ENCODE data around the gene QSOX2.

QSOX2 gene

DNA sequence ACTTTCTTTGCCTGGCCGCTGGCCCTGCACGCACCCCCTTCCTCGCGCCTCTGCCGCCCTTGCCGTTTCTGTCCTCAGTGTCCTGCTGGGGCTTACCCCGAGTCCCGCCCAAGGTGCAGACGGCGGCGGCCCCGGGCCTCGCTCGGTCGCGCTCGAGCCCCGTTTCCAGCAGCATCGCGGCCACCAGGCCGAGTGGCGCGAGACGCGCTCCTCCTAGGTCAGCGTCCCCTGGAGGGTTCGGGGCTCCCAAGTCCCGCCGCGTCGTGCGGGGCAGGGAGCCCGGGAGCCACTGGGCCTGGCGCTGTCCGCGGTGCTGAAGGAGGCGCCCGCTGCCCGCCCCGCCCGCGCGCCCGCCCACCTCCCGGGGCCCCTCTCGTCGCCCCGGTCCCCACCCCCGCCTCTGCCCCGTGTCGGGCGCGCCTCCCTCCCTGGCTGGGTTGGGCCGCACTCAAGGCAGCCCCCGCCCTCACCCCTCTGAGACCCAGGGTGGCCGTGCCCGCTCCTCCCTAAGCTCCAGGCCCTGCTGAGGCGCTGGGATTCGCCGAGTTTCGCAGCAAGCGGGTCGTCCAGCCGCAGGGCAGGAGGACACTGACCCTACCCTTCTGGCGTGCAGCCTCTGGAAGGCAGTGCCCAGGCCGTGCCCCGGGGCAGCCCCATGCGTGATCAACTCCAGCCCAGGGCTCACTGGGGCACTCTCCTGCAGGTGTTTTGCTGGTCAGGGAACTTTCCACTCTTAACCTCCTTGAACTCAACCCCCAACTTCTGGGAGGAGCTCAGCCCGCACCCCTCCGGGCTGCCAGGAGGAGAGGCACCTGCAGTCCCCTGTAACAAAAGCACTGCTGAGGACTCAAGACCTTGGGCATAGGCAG, 40.5 kb downstream of the QSOX2 start, which contains the start of gene LHX3:
Gene LHX3 (minus strand): TSS at position 291 of the 869 bp plus-strand sequence. CDS start 116 bp downstream, at position 175.
- peak in 1 of 56 donors; percentile 29 for DNase-seq

DNA sequence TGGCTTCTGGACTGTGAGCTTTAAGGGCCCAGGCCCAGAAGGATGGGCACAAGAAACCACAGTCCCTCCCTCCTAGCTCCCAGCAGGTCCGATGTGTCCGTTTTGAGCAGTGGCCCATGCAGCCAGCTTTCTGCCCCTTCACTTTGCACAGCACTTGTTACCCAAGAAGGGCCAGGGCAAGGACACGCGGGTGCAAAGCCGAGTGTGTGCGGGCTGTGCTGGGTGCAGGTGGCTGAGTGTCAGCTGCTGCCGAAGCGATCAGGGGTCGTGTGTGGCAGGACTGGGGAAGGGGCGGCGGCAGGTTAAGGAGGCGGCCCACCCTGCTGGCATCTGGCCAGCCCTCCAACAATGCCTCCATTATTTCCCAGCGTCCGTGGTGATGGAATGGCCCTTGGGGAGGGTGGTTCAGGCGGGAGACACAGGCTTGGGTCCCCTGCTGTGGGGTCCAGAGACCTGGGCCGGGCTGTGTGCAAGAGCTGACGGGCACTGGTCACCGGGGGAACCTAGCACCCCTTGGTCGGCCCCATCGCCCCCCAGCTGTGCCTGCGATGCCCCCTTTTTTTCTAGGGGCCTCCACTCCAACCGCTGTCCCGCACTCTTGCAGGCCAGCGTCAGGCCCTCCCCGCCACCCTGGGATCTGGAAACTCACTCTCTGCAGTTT, 41.3 kb downstream of the QSOX2 start:
- DNase-seq: no peak

DNA sequence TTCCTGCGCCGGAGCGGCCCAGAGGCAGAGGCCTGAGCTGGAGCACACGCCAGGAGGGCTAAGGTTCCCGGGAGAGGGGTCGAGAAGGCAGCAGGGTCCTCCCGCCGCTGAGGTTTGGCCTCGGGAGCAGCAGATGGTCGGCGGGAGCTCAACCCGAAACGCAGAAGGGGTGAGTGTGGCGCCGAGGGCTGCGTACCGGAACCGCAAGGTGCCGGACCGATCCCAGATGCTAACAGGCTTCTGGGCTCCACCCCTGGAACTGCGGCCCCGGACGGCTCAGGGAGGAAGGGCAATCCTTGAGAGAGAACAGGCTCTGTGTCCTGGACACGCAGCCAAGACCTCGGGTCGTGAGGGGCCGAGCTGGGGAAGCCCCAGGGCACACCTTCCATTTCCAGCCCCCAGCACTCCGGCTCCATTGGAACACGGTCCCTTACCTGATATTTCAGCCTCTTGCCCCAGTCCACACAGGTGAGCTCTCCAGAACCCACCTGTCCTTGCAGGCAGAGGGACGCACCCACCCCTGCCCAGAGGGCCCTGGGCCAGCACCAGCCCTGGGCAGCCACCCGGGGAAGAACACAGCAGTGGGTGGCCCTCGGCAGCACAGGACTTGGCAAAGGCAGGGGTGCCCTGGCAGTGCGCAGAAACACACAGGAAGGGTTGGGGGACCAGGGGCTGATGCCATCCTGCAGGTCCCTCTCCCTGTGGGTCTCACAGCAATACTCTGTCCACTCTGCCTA, 42.0 kb downstream of the QSOX2 start:
- DNase-seq: no peak

DNA sequence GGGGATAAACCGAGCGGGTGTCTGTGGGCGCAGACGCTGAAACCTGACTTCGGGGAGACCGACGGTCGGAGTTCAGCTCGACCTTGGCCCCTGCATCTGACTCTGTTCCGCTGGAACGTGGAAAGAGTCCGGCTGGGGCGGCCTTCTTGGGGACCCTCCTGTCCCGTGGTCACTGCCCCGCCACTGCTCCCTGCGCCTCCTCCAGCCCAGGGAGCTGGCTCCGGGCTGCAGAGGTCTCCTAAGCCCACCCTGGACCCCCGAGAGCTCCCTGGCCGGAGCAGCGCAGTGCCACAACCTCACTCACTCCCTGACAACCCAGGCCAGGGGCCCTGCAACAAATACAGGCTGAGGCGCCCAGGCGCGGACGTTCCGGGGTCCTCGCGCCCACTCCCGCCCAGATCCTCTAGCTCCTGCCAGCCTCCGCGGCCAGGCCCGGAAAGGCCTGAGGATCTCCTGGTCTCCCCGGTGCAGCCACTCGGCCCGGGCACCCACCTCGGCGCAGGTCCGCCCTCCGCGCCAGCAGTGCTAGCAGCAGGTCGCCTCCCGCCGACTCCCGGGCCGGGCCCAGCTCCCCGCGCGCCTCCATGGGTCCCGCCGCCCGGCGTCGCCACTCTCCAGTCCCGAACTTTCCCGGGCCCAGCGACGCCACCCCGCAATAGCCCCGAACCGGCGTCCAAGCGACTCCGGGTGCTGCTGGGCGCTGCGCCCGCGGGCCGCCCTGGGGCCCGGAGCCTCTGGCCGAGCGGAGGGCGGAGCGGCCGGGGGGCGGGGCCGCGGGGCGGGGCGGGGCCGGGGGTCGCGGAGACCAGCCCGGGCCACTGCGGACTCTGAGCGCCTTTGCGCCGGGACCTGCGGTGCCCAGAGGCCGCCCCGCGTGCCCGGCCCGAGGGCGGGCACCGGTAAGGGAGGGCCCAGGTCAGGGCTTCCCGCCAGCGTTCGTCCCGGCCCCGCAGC, 42.9 kb downstream of the QSOX2 start:
- no peak for DNase-seq

DNA sequence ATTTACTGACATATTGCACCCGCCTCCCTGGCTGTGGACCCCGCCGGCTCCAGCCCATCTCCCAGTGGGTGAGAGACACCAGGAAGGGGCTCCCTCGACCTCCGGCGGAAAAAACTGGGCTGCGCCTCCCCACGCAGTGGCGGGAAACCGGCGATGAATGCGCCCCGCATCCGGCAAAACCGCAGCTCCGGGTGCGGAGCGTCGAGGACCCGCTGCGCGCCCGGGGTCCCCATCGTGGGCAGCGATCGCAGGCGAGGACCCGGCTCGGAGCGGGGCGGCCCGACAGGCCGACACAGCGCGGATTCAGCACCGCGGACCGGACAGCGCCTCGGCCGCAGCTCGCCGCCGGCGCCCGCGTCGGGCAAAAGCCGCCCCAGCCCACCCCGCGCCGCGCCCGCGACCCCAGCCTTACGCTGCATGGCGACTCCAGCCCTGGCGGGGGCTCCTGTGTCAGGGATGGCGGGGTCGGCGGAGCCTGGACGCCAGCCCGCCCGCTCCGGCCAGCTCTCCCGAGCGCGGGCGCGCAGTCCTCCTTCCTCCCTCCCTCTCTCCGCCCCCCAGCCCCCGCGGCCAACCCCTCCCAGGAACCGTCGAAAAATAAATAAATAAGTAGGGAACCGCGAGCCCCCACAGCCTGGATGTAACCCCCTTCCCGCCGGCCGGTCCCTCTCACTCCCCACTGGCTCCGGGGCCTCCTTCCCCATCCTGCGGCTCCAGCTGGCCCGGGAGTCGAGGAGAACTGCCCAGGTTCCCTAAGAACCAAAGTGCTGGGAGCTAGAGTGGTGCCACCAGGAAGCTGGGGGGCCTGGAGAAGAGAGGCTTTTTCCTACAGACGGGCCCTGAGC, 43.8 kb downstream of the QSOX2 start:
- DNase-seq: no peak

DNA sequence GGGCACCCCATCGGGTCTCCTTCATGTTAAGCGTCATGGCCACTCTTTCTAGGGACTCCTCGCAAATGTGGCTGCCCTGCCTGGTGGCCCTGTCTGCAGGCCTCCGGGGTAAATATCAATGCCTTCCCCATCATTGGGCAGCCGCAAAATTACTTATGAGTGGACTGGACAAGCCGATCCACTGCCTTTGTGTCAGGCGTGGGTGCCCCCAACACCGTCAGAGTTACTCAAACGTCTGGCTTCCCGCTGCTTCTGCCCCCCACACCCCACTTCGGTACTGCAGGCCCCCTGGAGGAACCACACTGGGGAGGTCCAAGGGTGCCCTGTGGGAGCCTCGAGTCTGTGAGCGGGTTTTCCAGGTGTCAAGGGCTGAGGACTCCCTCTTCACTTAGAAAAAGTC, 44.4 kb downstream of the QSOX2 start:
- no peak for DNase-seq

DNA sequence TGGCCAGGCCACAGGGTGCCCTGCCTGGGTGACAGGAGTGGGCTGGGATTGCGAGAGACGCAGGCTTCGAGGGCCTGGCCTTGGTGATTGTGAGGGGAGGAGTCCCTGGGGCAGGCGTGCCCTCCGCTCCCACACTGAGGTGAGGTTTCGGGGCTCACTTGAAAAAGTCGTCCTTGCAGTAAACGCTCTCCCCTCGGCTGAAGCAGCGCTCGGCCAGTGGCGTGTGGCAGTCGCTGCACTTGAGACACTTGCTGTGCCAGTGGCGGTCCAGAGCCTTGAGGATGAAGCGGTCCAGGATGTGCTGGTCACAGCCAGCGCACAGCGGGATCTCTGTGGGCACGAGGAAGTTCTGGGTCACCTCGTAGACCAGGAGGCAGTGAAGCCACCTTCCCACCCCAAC, 45.2 kb downstream of the QSOX2 start:
- DNase-seq: no peak

DNA sequence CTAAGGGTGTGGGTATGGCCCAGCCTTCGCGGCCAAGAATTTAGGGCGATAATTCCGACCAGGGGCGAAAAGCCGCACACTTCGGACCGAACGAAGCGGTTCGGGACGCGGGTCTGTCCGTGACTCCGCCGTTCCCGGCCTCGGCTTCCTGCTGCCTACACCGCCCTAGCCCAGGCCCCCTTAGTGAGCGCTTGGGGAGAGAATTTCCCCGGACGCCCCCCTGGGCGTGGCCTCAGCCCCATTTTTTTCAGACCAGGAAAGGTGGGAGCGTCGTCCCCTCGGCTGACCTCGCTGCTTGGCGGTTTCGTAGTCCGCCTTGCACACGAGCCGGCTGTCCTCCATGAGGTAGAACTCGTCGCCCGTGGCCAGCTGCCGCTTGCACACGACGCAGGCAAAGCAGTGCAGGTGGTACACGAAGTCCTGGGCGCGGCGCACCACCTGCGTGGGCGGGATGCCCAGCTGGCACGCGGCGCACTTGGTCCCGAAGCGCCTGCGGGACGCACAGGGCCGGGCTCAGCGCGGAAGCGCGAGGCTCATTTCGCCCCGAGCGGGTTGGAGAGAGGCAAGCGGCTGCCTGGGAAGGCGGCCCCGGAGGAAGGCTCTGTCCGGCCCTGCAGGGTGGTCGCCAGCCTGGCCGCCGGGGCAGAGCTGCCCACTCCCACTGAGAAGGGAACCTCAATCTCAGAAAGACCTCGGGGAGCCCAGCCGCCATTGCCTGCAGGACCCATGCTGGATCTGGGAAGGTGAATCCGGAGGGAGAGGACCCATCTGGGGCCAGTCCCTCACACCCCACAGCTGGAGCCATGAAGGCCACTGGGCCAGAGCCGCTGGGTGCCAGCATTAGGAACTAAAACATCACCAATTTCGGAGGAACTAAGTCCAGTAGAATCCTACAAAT, 46.0 kb downstream of the QSOX2 start:
- no peak for DNase-seq

DNA sequence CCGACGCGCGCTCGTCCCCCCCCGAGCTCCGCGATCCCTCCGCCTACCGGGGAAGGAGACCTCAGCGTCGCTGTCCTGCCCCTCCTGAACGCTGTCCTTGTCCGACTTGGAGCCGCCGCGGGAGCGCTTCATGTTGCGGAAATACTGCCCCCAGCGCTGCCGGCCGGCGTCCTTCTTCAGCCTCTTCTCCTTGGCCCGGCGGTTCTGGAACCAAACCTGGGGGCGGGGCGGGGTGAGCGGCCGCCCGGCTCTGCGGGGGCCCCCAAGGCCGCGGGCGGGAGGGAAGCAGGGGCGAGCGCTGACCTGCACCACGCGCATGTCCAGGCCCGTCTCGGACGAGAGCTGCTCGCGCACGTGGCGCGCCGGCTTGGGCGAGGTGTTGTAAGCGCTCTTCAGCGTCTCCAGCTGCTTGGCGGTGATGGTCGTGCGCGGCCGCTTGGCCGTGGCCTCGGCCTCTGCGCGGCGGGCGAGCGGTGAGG, 47.0 kb downstream of the QSOX2 start:
- no peak for DNase-seq

DNA sequence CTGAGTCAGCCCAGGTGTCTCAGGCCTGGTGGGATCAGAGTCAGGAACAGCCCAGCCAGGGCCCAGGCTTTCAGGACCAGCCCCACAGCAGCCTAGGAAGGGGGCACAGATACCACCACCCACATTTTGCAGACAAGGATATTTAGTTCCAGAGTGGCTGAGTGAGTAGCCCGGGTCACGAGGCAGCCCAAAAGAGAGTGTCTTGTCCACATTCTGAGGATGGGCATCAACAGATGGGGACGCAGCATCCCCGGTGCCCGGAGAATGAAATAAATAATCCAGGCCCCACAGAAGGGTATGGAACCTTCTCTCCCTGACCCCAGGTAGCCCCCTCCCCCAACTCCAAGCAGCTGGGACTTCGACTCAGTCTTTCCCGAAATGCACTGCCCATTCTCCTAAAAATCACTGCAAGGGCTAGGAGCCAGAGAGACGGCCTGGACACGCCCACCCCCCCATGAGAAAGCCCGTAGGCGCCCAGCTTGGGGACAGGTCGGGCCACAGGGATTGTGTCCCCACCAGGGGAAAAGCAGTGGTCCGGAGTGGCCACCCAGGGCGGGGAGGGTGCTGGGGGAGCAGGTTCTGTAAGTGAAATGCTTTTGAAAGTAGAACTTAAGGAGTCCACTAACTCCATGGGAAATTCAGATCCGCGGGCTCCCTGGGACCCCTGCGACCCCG, 47.5 kb downstream of the QSOX2 start:
- no peak for DNase-seq

DNA sequence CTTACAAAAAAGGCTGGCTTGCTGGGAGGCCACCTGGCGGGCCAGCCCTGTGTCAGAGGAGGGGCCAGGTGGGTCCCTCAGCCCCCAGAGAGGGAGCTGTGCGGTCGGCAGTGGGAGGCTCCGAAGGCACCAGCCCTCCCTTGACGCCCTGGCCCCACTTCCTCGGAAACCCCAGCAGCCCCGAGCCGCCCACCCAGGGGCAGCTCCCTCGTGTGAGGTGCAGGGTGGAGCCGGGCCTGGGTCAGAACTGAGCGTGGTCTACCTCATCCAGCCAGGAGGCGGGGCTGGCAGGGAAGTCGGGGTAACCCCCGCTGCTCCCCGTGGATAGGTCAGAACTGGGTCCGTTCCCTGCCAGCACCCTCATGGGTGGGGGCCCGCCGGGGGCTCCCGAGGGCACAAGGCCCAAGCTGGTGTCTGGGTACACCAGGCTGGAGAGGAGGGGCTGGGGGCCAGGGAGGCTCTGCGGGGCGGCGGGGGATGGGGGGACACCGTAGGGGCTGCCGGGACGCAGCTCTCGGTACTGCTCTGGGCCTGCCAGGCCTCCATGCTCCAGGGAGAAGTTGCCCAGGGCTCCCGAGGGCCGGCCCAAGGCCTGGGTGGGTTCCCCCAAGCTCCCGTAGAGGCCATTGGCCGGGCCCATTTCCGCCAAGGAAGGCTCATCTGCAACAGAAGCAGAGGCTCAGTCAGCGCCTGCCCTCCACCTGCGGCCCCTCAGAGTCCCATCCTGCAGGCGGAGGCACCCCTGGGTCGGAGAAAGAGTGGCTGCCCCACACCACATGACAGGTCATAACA, 48.3 kb downstream of the QSOX2 start:
- no peak for DNase-seq

DNA sequence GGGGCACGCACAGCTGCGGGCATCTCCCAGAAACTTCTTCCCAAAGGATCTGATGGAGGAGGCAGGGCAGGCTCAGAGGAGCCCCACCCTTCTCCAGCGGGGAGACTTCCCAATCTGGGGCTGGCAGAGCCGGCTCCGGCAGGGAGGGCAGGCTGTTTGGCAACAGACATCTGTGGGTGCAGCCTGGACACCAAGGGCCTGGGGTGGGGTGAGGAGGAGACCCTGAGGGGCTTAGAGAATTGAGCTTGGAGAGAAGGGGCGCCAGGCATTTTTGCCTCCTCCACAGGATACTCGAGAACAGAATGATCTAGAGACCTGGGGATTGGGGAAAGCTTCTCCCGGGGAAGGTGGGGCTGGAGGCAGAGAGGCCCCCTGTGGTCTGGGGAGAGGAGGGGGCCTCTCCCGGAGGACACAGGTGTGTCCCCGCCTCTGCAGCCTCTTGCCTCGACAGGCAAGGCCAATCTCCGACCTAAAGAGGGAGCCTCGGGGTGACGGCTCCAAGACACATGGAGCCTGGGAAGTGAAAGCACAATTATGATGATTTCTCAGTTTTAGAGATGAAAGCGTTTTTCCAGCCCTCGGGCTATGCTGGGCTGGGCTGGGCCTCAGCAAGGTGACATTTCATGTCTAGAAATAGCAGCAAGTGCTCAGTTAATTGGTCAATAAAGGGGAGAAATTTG, 49.1 kb downstream of the QSOX2 start:
- DNase-seq: no peak

DNA sequence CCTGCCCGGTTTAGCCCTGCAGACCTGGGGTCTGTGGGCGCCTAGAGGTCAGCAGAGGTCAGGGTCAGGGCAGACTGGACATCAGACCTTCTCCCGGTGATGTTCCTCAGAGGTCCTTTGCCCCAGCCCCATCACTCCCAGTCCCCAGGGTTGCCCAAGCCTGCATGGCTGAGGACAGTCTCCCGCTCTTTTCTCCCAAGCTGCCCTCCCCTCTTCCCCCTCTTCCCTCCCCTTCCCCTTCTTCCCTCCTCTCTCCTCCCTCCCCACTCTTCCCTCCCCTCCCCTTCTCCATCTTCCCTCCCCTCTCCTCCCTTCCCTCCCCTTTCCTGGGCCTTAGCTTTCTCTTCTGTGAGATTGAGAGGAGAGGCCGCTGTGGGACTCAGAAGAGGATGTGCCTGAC, 51.1 kb downstream of the QSOX2 start:
- DNase-seq: no peak

DNA sequence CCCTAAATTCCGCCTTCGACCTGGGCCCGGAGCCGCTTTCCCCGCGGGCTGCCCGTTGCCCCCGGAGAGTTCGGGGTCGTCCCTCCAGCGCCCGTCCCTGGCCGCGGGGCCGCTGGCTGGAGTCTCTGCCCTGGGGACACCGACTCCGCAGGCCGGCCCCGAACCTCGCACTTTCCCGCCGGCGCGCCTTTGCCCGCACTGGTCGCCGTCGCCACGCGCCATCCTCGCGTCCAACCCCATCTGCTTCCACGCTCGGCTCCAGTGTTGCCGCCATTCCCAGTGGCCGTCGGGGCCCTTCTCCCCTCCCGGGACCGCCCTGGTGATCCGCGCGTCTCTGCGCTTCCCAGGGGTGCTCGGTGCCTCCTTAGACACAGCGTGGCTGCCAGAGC, 51.7 kb downstream of the QSOX2 start:
- DNase-seq: no peak

DNA sequence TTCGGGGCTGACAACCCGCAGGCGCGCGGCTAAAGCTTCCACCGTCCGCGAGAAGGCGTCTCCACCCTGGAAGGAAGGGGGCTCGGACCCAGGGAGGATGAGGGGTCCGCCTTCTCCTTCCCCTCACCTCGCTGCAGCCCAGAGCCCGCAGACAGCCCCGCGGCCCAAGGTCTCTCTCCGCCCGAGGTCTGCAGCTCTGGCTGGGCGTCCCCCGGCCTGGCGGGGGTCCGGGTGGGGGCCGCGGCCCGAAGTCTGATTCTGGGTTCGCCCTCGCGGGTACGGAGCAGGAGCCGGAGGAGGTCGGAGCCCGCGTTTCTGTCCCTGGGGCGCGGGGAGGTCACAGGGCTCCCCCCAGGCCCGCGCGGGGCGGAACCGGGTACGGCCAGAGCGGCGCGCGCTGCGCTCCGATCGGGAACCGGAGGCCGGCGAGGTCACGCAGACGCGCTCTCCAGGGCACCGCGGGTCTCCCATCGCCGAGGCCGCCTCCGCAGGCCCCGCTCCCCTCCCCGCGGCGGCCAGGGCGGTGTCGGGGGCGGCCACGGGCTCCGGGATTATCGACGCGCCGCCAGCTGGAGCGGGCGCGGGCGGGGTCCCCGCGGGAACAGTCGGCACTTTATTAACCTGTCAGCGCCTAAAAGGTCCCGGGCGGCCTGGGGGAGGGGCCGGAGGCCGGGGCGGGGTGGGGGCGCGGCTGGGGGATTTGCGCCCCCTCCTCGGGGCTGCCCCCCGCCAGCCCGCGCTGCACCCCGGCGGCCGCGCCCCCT, 52.3 kb downstream of the QSOX2 start:
- no peak for DNase-seq
